Heart right ventricle (tissue), 16 donors: ENCODE results near the gene PHLDA3. TPM values are rescaled to one million over a fixed set of nuclear protein-coding genes. Genes with fewer than 3 reads are reported as not detected.

Experiments used
- ATAC-seq, 8 donors: fragments of 200-7000 bp; cut with Tn5 transposase; one replicate each; pipeline ENCODE4 v1.9.1; 2020; ENCODE audit warnings: mild to moderate bottlenecking in 8 of 8, moderate library complexity in 8 of 8, moderate number of reproducible peaks in 1 of 8
- DNase-seq, 2 donors: peaks; one replicate each; pipeline ENCODE4 v3.0.0-alpha.2; 2020
- H3K27ac ChIP-seq, 10 donors: fragments of 200-600 bp; sonication (generic) in 2 of 10; one replicate each; pipeline versions ENCODE4 v1.5.0 to v1.8.0; 2020 to 2022; ENCODE audit warnings: mild to moderate bottlenecking in 3 of 10
- H3K27me3 ChIP-seq, 7 donors: fragments of 200-600 bp; one replicate each; pipeline ENCODE4 v1.8.0; 2021 to 2022; ENCODE audit warnings: mild to moderate bottlenecking in 2 of 7
- H3K36me3 ChIP-seq, 9 donors: fragments of 200-600 bp; sonication (generic) in 1 of 9; one replicate each; pipeline versions ENCODE4 v1.5.0 to v1.8.0; 2020 to 2022; ENCODE audit warnings: mild to moderate bottlenecking in 2 of 9
- H3K4me1 ChIP-seq, 9 donors: fragments of 200-600 bp; sonication (generic) in 1 of 9; one replicate each; pipeline versions ENCODE4 v1.5.0 to v1.8.0; 2020 to 2022; ENCODE audit warnings: mild to moderate bottlenecking in 4 of 9
- H3K4me3 ChIP-seq, 10 donors: fragments of 200-600 bp; sonication (generic) in 2 of 10; one replicate each; pipeline versions ENCODE4 v1.5.0 to v1.8.0; 2020 to 2022; ENCODE audit warnings: mild to moderate bottlenecking in 7 of 10, moderate library complexity in 2 of 10
- H3K9me3 ChIP-seq, 11 donors: fragments of 200-600 bp in 10 of 11; sonication (generic) in 2 of 11; one replicate each; pipeline versions ENCODE4 v1.5.0 to v1.8.0; 2013 to 2022; ENCODE audit warnings: mild to moderate bottlenecking in 2 of 11, control low read depth in 1 of 11, moderate library complexity in 1 of 11
- CTCF ChIP-seq, 9 donors: fragments of 200-600 bp; sonication (generic) in 2 of 9; IDR thresholded peaks; one replicate each; pipeline versions ENCODE4 v1.5.0 to v1.8.0; 2021 to 2022; ENCODE audit warnings: antibody characterized with exemption in 9 of 9, mild to moderate bottlenecking in 5 of 9, moderate library complexity in 1 of 9
- WGBS, 2 donors: extraction: QIAGEN DNeasy Blood & Tissue Kit; methylation state at CpG; one replicate each; pipeline ENCODE4 v1.1.7; 2013; ENCODE audit warnings: inconsistent platforms in 1 of 2; 5-methylcytosine and 5-hydroxymethylcytosine counted together
- intact Hi-C, 10 donors: fragments of 100-400 bp; cut with DNase I; formaldehyde crosslinking; loops; one replicate each; pipeline versions ENCODE4 v1.11.1 to v1.14.2; 2022
- polyA plus RNA-seq, 2 donors: library from polyadenylated mRNA; stranded (reverse); fragments of 200-250 nt; gene quantifications; one replicate each; pipeline ENCODE4 v1.2.3, GENCODE V29; 2013
- total RNA-seq, 10 donors: library from RNA; stranded (reverse); fragmentation: NEBNext Ultra II Directional in 3 of 10; extraction: Animal tissue kit (Norgen Biotek cat#: 25700) in 3 of 10; gene quantifications; one replicate each; pipeline versions ENCODE4 v1.2.1 to v1.2.4, GENCODE V29; 2021 to 2023
- donor health status: Arrhythmogenic right ventricular cardiomyopathy.
- donor health status: ischemic (EF 13 %, LVEDD 7.1; RV severe dilation, severe dysfunction).
- donor health status: healthy with polysubstance abuse.
- donor health status: DM: no; HTN: yes; CAD: no.
- donor health status: DM: no; HTN: no; CAD: no.
- donor health status: ischemic (EF 25% LVEDD 6.9; RV normal size, moderate dysfunction).
- donor health status: ischemic (EF 25% LVEDD 5.7; RV mildly dilated, moderate dysfunction).
- donor health status: healthy.
- donor health status: DM: yes; HTN: yes; CAD: no.
- donor health status: Ischemic cardiomyopathy.
- donor health status: ischemic (EF 35%, LVEDD 5.7; RV mildly dilated, moderate dysfunction).
- donor health status: nonischemic (EF 11% LVEDD 7.7; RV severe dilation, severe dysfunction).
- donor health status: DM: yes; HTN: yes; CAD: no.
- donor health status: PGD.
- donor health status: ischemic (EF 29% LVEDD 5.4; RV normal size, mild dysfunction).
- donor health status: nonischemic (EF 23%, LVEDD 6.1; RV moderate dilation, normal function).

The PHLDA3 gene
- total and polyA plus RNA-seq, 12 donors = 14.4 to 40.0 (median 23.6) TPM

- intact Hi-C loops = no loop called here
- Histone ChIP-seq H3K36me3 (no peaks in the 10 kb centered on the region), H3K4me1 (peaks cover 0 to 18% (median 6%) of the 10 kb centered on the region in 9 donors), H3K9me3 (no peaks in the 10 kb centered on the region), H3K27me3 (no peaks in the 10 kb centered on the region), H3K4me3 (no peak overlapping the region), H3K27ac (peak overlapping the region in 2 of 10 donors; percentile 10 to 23)
- WGBS, 2 donors = 43 to 53% methylated on average over 4 of the region's 4 CpGs
- ATAC-seq (peak in 6 of 8 donors; percentile 9 to 42 (median 25)), DNase-seq (no peak)
- TF ChIP-seq CTCF (IDR thresholded peaks at IDR 0.05) = no peak
These were observed 38.2 kb downstream of the PHLDA3 start for GRCh38 chr1:201430776-201431175.

- Histone ChIP-seq H3K4me1 (peaks cover 0 to 16% (median 0%) of the 10 kb centered on the region in 9 donors), H3K27ac (no peak overlapping the region), H3K9me3 (no peaks in the 10 kb centered on the region), H3K27me3 (no peaks in the 10 kb centered on the region), H3K36me3 (no peaks in the 10 kb centered on the region), H3K4me3 (no peak overlapping the region)
- ATAC-seq (no peak), DNase-seq (no peak)
- WGBS, 2 donors = 87 to 90% methylated on average over 18 of the region's 18 CpGs
- no peak for TF ChIP-seq CTCF (IDR thresholded peaks at IDR 0.05)
- intact Hi-C loops = no loop called here
These were observed 39.1 kb downstream of the PHLDA3 start for GRCh38 chr1:201429736-201430501.

GRCh38 chr1:201427963-201428362 is 41.0 kb downstream of the PHLDA3 start:
- DNase-seq (no peak), ATAC-seq (no peak)
- 82 to 84% methylated on average over 6 of the region's 6 CpGs for WGBS, 2 donors
- no peaks in the 10 kb centered on the region for H3K36me3 ChIP-seq
- peaks cover 0 to 5% (median 0%) of the 10 kb centered on the region in 11 donors for H3K9me3 ChIP-seq
- no peak overlapping the region for H3K4me3 ChIP-seq
- peaks cover 0 to 16% (median 0%) of the 10 kb centered on the region in 9 donors for H3K4me1 ChIP-seq
- H3K27me3 ChIP-seq = no peaks in the 10 kb centered on the region
- no peak for TF ChIP-seq CTCF (IDR thresholded peaks at IDR 0.05)
- intact Hi-C loops = no loop called here
- no peak overlapping the region for H3K27ac ChIP-seq

- intact Hi-C loops = no loop called here
- H3K27ac ChIP-seq = peak overlapping the region in 7 of 10 donors; percentile 33 to 78 (median 66)
These were observed 42.3 kb downstream of the PHLDA3 start for GRCh38 chr1:201426479-201427310.

More at GRCh38 chr1:201426479-201427310, 42.3 kb downstream of the PHLDA3 start:
- Histone ChIP-seq H3K9me3 (peaks cover 0 to 5% (median 0%) of the 10 kb centered on the region in 11 donors), H3K4me3 (no peak overlapping the region), H3K27me3 (no peaks in the 10 kb centered on the region), H3K36me3 (no peaks in the 10 kb centered on the region), H3K4me1 (peaks cover 0 to 16% (median 0%) of the 10 kb centered on the region in 9 donors)
- DNase-seq = peak; percentile 42 to 59
- no peak for TF ChIP-seq CTCF (IDR thresholded peaks at IDR 0.05)
- peak; percentile 60 to 86 (median 80) for ATAC-seq
- 48 to 52% methylated on average over 15 of the region's 15 CpGs for WGBS, 2 donors
